HG02610 (cell line): ENCODE measurements around the gene PADI6.

ENCODE experiments used
- ATAC-seq: cut with Tn5 transposase; IDR thresholded peaks from one replicate; pipeline ENCODE4 v1.9.1; 2021; ENCODE audit warnings: mild to moderate bottlenecking, moderate library complexity; ENCODE audit not compliant: unreplicated experiment

PADI6 gene

DNA sequence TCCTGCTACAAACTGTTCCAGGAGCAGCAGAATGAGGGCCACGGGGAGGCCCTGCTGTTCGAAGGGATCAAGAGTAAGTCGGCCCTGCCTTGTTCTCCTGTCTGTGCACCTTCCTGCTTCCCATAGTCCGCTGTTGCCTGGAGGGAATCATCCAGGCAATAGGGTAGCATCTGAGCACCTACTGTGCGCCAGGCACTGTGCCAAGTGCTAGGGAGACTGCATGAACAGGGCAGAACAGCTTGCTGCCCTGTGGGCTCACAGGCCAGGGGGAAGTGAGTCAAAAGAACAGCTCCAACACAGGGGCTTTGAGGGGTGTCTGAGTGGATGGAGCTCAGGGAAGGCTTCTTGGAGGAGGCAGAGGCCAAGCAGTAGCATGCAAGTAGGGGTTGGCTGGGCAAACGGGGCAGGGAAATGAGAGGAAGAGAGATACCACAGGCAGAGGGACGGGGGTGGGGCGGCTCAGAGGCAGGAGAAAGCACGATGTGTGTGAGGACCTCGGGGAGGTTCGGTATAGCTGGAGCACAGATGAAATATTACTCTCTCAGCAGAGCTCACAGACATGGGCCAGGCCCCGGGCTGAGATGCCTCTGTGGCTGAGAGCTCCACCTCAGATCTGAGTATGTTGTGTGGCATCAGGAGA is 15.5 kb upstream of the PADI6 start:
- no peak for ATAC-seq

DNA sequence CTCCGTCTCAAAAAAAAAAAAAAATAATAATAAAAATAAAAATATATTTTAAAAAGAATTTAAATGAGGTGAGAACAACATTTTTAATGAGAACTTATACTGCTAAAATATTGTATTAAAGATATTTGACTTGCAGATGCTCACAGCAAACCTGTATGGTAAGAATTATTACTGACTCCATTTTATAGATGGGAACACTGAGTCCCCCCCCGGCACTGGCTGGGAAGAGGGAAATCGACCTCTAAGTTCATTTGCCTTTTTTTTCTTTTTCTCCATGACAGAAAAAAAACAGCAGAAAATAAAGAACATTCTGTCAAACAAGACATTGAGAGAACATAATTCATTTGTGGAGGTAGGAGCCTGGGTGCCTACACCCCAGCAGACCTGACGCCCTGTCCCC is 13.4 kb upstream of the PADI6 start:
- no peak for ATAC-seq

DNA sequence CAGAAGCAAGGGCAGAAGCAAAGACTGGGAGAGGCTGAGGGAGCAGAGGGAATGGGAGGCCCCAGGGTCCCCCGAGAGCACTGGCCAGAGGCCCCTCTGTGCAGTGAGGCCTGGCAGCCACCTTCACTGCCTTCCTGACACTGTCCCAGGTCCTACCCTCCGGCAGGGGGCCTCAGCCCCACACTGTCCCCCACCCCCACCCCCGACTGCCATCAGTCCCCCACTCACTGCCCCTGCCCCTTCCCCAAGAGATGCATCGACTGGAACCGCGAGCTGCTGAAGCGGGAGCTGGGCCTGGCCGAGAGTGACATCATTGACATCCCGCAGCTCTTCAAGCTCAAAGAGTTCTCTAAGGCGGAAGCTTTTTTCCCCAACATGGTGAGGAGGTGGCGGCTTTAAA is 13.0 kb upstream of the PADI6 start:
- no peak for ATAC-seq

DNA sequence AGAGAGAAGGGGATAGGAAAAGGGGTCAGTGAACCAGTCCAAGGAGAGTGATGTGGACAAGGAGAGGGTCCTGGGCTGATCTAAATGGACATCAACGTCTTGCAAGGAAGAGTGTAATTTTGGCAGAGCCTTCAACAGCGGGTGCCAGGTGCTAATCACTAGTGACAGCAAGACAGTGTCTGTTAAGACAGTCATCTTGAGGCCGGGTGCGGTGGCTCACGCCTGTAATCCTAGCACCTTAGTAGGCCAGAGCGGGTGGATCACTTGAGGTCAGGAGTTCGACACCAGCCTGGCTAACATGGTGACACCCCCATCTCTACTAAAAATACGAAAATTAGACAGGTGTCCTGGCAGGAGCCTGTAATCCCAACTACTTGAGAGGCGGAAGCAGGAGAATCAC is 12.2 kb upstream of the PADI6 start:
- ATAC-seq: no peak

DNA sequence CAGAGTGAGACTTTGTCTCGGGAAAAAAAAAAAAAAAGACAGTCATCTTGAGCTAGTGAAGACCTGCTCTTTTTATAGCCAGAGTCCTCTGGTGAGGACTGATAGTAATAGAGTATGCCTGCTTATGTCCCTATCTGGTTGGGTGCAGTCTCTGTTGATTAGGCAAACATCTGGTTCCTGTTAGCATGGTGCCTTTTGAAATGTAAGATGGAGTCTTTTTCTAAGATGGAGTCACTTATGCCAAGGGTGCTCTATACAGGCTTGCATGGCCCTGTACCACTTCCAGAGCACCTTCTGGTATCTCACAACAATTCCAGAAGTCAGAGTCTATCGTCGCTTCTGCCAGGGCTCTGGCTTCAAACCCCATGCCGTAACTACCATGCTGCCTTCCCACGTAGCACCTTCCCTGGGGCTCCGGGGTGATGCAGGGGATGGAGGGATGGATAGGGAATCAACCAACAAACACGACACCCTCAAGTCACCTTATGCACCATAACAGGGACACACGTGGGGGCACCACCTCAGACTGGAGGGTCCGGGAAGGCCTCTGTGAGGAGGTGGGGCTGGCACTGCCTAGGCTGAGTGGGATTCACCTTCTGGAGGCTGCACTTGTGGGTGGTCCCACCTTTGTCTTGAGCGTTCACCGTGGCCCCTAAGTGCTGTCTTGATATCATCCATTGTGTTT is 11.6 kb upstream of the PADI6 start:
- no peak for ATAC-seq

DNA sequence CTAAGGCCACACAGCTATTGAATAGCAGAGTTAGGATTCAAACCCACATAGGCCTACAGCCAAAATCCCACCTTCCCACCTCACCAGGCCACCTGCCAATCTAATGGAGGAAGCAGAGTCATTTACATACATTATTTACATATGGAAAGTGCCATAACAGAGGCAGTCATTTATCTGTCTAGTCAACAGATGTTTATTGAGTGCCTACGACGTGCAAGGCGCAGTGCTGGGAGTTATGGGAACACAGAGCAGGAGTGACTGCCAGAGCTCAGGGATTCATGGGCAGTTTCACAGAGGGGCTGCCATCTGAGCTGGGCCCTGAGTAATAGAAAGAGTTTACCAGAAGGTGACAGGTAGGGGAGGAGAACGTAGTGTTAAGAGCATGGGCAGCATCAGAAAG is 10.3 kb upstream of the PADI6 start:
- ATAC-seq: no peak

DNA sequence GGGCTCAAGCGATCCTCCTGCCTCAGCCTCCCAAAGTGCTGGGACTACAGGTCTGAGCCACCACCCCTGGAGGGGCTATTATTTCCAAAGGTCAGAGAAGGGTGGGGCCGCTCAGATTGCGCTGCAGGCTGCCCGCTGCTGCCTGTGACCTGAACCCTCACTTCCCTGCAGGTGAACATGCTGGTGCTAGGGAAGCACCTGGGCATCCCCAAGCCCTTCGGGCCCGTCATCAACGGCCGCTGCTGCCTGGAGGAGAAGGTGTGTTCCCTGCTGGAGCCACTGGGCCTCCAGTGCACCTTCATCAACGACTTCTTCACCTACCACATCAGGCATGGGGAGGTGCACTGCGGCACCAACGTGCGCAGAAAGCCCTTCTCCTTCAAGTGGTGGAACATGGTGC is 8.6 kb upstream of the PADI6 start:
- ATAC-seq: no peak

DNA sequence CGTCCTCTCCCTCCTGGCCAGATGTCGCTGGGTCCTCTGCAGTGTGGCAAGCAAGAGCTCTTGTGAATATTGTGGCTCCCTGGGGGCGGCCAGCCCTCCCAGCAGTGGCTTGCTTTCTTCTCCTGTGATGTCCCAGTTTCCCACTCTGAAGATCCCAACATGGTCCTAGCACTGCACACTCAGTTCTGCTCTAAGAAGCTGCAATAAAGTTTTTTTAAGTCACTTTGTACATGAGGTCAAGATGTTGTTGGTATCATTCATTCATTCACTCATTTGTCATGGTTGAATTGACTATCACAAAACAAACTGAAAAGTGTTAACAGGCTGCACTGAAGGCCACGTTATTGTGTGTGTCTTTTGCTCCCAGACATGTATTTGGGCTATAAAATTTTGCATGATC is 8.2 kb upstream of the PADI6 start:
- ATAC-seq: no peak

DNA sequence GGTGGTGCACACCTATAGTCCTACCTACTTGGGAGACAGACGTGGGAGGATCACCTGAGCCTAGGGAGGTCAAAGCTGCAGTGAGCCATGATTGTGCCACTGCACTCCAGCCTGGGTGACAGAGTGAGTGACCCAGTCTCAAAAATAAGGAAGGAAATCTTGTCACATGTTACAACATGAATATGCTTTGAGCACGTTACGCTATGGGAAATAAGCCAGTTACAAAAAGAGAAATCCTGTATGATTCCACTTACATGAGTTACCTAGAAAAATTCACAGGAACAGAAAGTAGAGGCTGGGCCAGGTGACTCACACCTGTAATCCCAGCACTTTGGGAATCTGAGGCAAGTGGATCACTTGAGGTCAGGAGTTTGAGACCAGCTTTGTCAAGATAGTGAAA is 6.7 kb upstream of the PADI6 start:
- ATAC-seq: no peak

DNA sequence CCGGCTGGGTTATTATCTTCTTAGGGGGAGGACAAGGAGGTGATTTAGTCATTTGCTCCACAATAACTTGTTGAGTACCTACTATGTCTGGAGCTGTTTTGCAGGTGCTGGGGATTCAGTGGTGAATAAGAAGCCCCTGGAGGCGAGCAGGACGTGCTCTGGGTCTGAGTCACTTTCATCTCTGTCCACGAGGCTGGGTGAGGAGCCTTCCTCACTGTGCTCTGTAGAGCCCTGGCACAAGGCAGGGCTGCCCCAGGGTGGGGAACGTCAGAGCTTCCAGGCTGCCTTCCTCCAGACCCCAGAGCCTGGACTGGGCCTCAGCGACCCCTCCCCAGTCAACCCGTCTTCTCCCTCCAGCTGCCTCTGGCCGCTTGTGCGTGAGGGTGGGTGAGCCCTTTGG is 2.5 kb upstream of the PADI6 start:
- ATAC-seq: no peak

DNA sequence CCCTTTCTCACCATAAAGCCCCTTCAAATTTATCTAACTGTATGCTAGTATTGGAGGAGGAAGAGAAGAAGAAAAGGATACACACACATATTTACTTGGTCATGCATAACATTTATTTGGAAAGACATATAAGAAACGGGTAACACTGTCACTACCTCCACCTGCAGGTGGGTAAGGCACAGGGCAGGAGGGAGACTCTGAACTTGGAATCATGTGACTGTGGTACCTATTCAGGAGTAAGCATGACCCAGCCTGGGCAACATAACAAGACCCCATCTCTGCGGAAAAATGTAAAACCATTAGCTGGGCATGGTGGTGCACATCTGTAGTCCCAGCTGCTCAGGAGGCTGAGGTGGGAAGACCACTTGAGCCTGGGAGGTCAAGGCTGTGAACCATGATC is 1.4 kb upstream of the PADI6 start:
- no peak for ATAC-seq

DNA sequence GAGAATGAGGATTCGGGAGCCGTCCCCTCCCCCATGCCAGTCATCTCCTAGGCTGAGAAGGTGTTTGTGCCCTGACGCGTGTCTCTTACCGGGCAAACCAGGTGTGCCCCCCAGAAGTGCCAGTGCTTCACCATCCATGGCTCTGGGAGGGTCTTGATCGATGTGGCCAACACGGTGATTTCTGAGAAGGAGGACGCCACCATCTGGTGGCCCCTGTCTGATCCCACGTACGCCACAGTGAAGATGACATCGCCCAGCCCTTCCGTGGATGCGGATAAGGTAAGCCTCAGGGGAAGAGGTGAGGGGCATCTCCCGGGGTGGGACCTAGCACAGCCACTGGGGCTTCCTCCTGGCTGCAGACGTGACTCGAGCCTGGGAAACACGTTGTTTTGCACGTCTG is 959 bp downstream of the PADI6 start:
- ATAC-seq: no peak

DNA sequence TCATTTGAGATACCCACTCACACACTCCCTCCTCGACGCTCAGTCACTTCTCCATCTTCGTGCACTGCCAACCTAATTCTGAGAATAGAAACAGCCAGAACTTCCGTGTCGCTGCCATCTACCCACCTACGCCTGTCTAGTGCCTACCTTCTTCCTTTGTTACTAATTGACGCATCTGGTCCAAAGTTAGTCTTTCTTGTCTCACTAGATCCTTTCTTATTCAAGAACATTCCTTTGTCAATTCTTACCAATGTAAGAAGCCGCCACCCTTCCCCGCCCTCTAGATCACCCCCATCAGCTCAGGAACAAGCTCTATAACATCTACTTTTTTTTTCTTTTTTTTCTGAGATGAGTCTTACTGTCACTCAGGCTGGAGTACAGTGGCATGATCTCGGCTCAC is 3.7 kb downstream of the PADI6 start:
- ATAC-seq: no peak

DNA sequence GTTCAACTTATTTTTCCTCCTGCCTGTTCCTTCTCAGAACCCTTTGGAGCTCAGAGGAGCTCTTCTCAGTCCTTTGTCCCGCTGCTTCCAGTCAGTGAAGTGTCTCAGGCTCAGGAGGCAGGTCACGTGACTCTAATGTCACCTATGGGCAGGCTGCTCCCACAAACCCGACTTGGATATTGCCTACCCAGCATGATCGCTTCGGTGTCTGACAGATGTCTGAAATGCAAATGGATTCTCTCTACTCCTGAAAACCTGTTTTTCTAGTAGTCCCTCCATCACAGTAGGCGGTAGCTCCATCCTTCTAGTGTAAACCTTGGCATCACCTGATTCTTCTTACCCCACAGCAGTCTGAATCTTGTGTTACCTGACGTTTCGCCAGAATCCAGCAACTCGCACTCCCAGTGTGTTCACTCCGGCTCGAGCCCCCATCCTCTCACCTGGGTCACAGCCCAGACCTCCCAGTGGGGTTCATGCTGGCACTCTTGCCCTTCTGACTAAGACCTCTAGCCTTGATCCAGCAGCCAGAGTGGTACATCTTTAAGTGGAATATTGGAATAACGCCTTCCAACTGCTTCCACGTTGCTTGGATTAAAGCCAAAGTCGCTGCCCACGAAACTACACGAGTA is 5.4 kb downstream of the PADI6 start:
- no peak for ATAC-seq

DNA sequence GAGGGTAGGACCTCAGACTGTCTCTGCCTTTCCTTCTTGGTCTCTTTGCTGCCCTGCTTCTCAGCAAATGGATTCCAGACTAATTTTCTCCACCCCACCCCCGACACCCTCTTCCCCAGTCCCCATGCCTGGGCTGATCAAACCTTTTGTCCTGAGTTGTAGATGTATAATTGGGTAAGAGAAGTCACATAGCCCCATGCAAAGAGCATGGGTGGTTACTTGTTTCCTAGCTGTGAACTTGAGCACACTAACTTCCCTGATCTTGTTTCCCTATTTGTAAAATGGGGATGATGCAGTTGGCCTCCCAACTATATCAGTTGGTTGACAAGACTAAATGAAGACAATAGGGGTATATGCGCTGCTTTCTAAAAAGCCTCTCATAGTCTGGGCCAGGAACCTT is 9.2 kb downstream of the PADI6 start:
- ATAC-seq: no peak

DNA sequence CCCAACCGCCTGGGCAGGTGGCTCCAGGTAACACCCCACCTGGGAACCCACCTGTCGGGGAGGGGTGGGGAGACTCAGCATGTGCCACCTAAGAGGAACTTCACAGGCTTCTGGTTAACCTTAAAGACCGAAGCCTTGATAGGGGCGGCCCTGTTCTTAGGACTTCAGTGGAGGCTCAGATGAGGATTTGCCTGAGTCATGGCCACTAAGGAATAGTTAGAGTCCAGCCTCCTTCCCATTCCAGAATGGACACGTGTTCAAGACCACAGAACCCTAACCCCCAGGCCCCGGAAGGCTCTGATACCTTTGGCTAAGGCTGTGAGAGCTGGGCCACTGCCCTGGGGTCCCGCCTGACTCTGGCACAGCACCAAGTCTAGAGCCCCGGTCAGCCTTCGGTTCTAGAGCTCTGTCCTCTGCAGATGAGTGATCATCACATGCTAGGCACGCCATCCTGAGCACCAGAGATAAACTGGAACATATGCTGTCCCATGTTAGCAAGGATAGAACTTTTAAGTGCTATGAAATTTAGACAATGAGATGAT is 20.3 kb downstream of the PADI6 start:
- ATAC-seq: no peak

DNA sequence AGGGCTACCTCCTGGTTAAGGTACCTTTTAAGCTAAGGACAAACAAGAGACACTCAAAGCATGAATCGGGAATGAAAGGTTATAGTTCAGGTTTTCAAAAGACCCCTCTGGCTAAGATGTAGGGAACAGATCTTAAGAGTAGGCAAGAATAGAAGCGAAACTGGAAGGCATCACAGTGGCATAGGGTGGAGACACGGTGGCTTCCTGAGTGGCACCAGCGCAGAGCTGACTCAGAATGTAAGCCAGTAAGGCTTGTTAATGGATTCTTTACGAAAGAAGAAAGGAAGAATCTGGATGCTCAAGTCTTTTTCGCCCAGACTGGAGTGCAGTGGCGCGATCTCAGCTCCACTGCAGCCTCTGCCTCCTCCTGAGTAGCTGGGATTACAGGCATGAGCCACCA is 21.2 kb downstream of the PADI6 start:
- no peak for ATAC-seq

DNA sequence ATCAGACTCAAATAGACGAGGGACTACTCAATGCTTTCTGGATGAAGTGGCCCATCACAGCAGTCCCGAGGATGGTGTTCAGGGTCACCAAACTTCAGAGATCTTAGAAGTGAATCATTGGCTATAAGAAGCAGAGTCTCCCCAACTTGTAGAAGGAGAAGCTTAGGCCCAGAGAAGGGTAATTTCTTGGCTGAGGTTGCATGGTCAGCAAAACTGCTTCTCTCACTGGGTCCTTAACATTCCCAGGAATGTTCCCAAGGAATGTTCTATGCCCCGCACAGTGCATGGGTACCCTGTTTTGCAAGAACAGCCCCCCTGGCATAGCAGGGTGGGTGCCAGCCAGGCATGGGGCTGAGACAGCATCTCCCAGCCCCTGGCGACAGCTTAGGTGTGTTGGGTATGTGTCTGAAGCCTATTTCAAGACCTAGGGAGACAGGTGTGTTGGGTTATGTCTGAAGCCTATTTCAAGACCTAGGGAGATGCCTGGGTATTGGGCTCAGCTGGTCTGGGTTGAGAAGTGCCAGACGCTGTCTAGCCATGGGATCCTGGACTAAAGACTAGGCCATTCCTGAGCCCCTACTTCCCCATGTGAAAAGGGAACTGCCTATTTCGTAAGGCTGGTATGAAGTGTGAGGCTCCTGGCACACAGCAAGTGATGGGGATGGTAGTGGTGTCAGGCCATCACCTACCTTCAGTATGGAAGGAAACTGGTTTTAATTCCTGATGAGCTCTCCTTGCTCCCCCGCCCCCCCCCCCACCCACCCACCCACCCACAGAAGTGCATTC is 26.1 kb downstream of the PADI6 start:
- ATAC-seq: no peak

DNA sequence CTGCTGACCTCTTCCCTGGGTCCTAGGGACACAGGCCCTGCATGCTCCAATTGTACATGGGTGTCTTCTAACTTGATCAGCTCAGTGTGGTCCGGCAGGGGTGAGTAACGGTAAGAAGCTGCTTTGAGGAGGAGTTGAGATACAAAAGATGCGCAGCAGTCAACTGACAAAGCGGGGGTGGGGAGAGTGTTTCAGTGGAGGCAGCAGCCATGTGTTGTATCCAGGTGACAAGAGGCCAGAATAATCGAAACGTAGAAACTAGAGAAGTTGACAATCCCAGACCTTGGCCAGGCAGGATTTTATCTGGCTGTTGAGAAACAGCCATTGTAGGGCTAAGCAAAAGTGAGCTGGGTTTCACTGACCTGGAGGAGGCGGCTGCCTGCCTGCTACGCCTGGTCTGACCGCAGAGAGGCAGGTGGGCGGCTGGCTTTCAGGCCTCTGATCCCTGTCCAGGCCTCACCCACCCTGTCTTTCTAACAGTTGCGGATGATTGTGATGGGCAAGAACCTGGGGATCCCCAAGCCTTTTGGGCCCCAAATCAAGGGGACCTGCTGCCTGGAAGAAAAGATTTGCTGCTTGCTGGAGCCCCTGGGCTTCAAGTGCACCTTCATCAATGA is 28.8 kb downstream of the PADI6 start:
- ATAC-seq: no peak

DNA sequence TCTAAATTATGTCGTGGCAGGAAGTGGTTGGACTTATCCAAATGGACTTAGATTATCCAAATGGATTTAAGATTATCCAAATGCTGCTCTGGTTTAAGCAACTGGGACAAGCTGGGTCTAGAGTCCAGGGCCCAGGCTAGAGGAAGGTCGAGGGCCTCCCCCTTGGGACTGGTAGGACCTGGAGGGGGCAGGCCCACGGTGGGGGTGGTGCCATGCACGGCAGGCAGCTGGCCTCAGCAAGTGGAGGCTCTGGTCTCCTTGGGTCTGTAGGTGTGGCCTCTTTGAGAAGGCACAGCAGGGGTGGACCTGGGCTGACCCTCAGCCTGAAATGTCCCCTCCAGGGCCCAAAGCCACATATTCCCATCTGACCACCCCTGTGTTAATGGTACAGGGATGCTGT is 29.8 kb downstream of the PADI6 start:
- ATAC-seq: no peak

DNA sequence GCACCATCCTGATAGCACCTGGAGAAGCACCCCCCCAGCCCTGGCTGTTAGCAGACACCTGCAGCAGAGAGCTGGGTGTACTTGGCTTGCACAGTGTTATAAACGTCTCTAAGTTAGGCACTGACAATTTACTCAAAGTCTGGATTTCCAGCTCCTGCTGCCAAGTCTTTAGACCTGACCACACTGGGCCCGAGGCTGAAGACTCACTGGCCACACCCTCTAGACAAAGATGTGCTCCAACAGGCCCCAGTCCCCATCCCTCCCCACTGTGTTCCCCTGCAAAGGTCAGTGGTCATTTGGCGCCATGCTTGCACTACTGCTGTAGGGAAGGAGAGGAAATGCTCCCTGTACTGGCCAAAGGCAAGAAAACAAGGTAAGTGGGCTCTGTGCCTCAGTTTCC is 31.1 kb downstream of the PADI6 start:
- ATAC-seq: no peak
